ENCODE measurements around the gene TNFSF9.

Gene TNFSF9

GRCh38 chr19:6509118-6509971 lies 21.5 kb upstream of the TNFSF9 start:
- Histone ChIP-seq H3K4me3 (ENCODE audit: control insufficient read depth in 1 of 7, extremely low read depth in 1 of 7, insufficient read depth in 4 of 7, low read depth in 2 of 7, low read length in 6 of 7) (no peak overlapping the region), H3K9me3 (ENCODE audit: control extremely low read depth in 1 of 5, control insufficient read depth in 4 of 5, insufficient read depth in 2 of 5, low read depth in 1 of 5, low read length in 4 of 5) (no peaks in the 10 kb centered on the region), H3K4me1 (ENCODE audit: control extremely low read depth in 1 of 4, control insufficient read depth in 4 of 4, insufficient read depth in 4 of 4, low read length in 3 of 4) (peaks cover 0 to 3% (median 0%) of the 10 kb centered on the region in 4 experiments), H3K27ac (ENCODE audit: insufficient read depth in 1 of 2, low read depth in 1 of 2, low read length in 2 of 2, poor library complexity in 1 of 2, severe bottlenecking in 2 of 2) (no peak overlapping the region), H3K36me3 (ENCODE audit: control insufficient read depth in 4 of 4, insufficient read depth in 4 of 4, low read length in 3 of 4) (no peaks in the 10 kb centered on the region), H3K27me3 (replicated peaks in 2 of 5; ENCODE audit: control insufficient read depth in 4 of 5, insufficient read depth in 5 of 5, low read length in 4 of 5) (no peaks in the 10 kb centered on the region)
- WGBS (ENCODE audit: insufficient coverage) = 92% methylated on average over 14 of the region's 20 CpGs
- ChIA-PET CTCF (no interaction called here), POLR2A (no interaction called here)
- no peak for DNase-seq

GRCh38 chr19:6510618-6511017 lies 20.2 kb upstream of the TNFSF9 start:
- Histone ChIP-seq H3K4me3 (ENCODE audit: control insufficient read depth in 1 of 7, extremely low read depth in 1 of 7, insufficient read depth in 4 of 7, low read depth in 2 of 7, low read length in 6 of 7) (no peak overlapping the region), H3K9me3 (ENCODE audit: control extremely low read depth in 1 of 5, control insufficient read depth in 4 of 5, insufficient read depth in 2 of 5, low read depth in 1 of 5, low read length in 4 of 5) (no peaks in the 10 kb centered on the region), H3K4me1 (ENCODE audit: control extremely low read depth in 1 of 4, control insufficient read depth in 4 of 4, insufficient read depth in 4 of 4, low read length in 3 of 4) (no peaks in the 10 kb centered on the region), H3K27me3 (replicated peaks in 2 of 5; ENCODE audit: control insufficient read depth in 4 of 5, insufficient read depth in 5 of 5, low read length in 4 of 5) (no peaks in the 10 kb centered on the region), H3K36me3 (ENCODE audit: control insufficient read depth in 4 of 4, insufficient read depth in 4 of 4, low read length in 3 of 4) (no peaks in the 10 kb centered on the region), H3K27ac (ENCODE audit: insufficient read depth in 1 of 2, low read depth in 1 of 2, low read length in 2 of 2, poor library complexity in 1 of 2, severe bottlenecking in 2 of 2) (no peak overlapping the region)
- no peak for DNase-seq
- POLR2A ChIA-PET = no interaction called here
- CTCF ChIA-PET = interaction anchor here (1.1 kb wide), 1 partner anchor 122 kb away, joined by 3 read pairs; no protein-coding TSS in a partner anchor
- 98% methylated on average over 4 of the region's 7 CpGs for WGBS (ENCODE audit: insufficient coverage)

- Histone ChIP-seq H3K9me3 (ENCODE audit: control extremely low read depth in 1 of 5, control insufficient read depth in 4 of 5, insufficient read depth in 2 of 5, low read depth in 1 of 5, low read length in 4 of 5) (no peaks in the 10 kb centered on the region), H3K27ac (ENCODE audit: insufficient read depth in 1 of 2, low read depth in 1 of 2, low read length in 2 of 2, poor library complexity in 1 of 2, severe bottlenecking in 2 of 2) (no peak overlapping the region), H3K4me1 (ENCODE audit: control extremely low read depth in 1 of 4, control insufficient read depth in 4 of 4, insufficient read depth in 4 of 4, low read length in 3 of 4) (peaks cover 7 to 27% (median 24%) of the 10 kb centered on the region in 4 experiments), H3K4me3 (ENCODE audit: control insufficient read depth in 1 of 7, extremely low read depth in 1 of 7, insufficient read depth in 4 of 7, low read depth in 2 of 7, low read length in 6 of 7) (no peak overlapping the region), H3K36me3 (ENCODE audit: control insufficient read depth in 4 of 4, insufficient read depth in 4 of 4, low read length in 3 of 4) (no peaks in the 10 kb centered on the region), H3K27me3 (replicated peaks in 2 of 5; ENCODE audit: control insufficient read depth in 4 of 5, insufficient read depth in 5 of 5, low read length in 4 of 5) (no peaks in the 10 kb centered on the region)
- no peak for DNase-seq
- CTCF ChIA-PET = interaction anchor here (0.6 kb wide), 1 partner anchor 111 kb away, joined by 3 read pairs; no protein-coding TSS in a partner anchor
- 60% methylated on average over 1 of the region's 9 CpGs for WGBS (ENCODE audit: insufficient coverage)
- POLR2A ChIA-PET = interaction anchor here (0.6 kb wide), 1 partner anchor 89 kb away, joined by 5 read pairs; no protein-coding TSS in a partner anchor
Observed at GRCh38 chr19:6514089-6514488, 16.7 kb upstream of the TNFSF9 start.

GRCh38 chr19:6514926-6515544 lies 15.8 kb upstream of the TNFSF9 start:
- Histone ChIP-seq H3K36me3 (ENCODE audit: control insufficient read depth in 4 of 4, insufficient read depth in 4 of 4, low read length in 3 of 4) (no peaks in the 10 kb centered on the region), H3K27me3 (replicated peaks in 2 of 5; ENCODE audit: control insufficient read depth in 4 of 5, insufficient read depth in 5 of 5, low read length in 4 of 5) (no peaks in the 10 kb centered on the region), H3K4me1 (ENCODE audit: control extremely low read depth in 1 of 4, control insufficient read depth in 4 of 4, insufficient read depth in 4 of 4, low read length in 3 of 4) (peaks cover 7 to 27% (median 24%) of the 10 kb centered on the region in 4 experiments), H3K4me3 (ENCODE audit: control insufficient read depth in 1 of 7, extremely low read depth in 1 of 7, insufficient read depth in 4 of 7, low read depth in 2 of 7, low read length in 6 of 7) (no peak overlapping the region), H3K27ac (ENCODE audit: insufficient read depth in 1 of 2, low read depth in 1 of 2, low read length in 2 of 2, poor library complexity in 1 of 2, severe bottlenecking in 2 of 2) (no peak overlapping the region), H3K9me3 (ENCODE audit: control extremely low read depth in 1 of 5, control insufficient read depth in 4 of 5, insufficient read depth in 2 of 5, low read depth in 1 of 5, low read length in 4 of 5) (no peaks in the 10 kb centered on the region)
- DNase-seq = no peak
- POLR2A ChIA-PET = no interaction called here
- WGBS (ENCODE audit: insufficient coverage) = 96% methylated on average over 12 of the region's 15 CpGs
- CTCF ChIA-PET = no interaction called here

GRCh38 chr19:6516018-6516658 lies 14.7 kb upstream of the TNFSF9 start:
- no peaks in the 10 kb centered on the region for H3K27me3 ChIP-seq (replicated peaks in 2 of 5; ENCODE audit: control insufficient read depth in 4 of 5, insufficient read depth in 5 of 5, low read length in 4 of 5)
- CTCF ChIA-PET = interaction anchor here (0.6 to 2.5 kb wide), 15 partner anchors 9 to 352 kb away, joined by 3 to 16 read pairs (median 3); no protein-coding TSS in a partner anchor

DNA sequence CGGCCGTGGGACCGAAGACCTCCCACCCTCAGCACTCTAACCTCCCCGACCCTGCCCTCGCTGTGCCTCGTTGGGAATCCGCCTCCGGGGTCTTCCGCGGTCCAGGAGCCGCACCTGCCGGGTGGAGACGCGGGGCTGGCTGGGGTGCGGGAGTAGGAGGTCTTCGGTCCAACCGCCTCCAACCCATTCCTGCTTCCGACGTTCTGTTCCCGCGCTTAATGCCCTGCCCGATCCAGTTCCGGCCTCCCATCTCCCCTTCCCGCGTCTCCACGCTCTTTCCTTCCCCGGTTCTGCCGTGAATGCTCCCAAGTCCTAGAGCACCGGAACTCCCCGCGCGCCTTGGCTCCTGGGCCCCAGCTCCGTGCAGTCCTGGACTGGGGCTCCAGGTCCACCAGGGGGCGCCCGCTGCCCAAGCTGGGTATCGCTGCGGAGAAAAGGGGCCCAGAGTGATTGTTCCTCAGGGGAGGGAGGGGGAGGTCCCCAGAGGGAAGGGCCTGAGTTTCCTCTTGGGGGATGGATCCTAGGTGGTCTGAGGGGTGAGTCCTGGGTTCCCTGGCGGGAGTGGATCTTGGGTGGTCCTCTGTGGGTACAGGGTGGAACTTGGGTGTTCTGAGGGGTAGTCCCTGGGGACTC lies 14.1 kb upstream of the TNFSF9 start:
- H3K27me3 ChIP-seq (replicated peaks in 2 of 5; ENCODE audit: control insufficient read depth in 4 of 5, insufficient read depth in 5 of 5, low read length in 4 of 5) = no peaks in the 10 kb centered on the region
- peaks cover 7 to 27% (median 24%) of the 10 kb centered on the region in 4 experiments for H3K4me1 ChIP-seq (ENCODE audit: control extremely low read depth in 1 of 4, control insufficient read depth in 4 of 4, insufficient read depth in 4 of 4, low read length in 3 of 4)
- 0% methylated on average over 20 of the region's 38 CpGs for whole genome bisulfite sequencing (ENCODE audit: insufficient coverage)
- H3K27ac ChIP-seq (ENCODE audit: insufficient read depth in 1 of 2, low read depth in 1 of 2, low read length in 2 of 2, poor library complexity in 1 of 2, severe bottlenecking in 2 of 2) = peak overlapping the region in 1 of 2 experiments; percentile 58
- POLR2A ChIA-PET = interaction anchor here (1.2 kb wide), 1 partner anchor 256 kb away, joined by 5 read pairs; the partner anchor contains the start of gene VAV1
- DNase-seq = peak; percentile 81 to 87 (median 87)
- H3K4me3 ChIP-seq (ENCODE audit: control insufficient read depth in 1 of 7, extremely low read depth in 1 of 7, insufficient read depth in 4 of 7, low read depth in 2 of 7, low read length in 6 of 7) = peak overlapping the region; percentile 58 to 94 (median 79)
- no peaks in the 10 kb centered on the region for H3K9me3 ChIP-seq (ENCODE audit: control extremely low read depth in 1 of 5, control insufficient read depth in 4 of 5, insufficient read depth in 2 of 5, low read depth in 1 of 5, low read length in 4 of 5)
- CTCF ChIA-PET = interaction anchor here (0.8 to 2.5 kb wide), 15 partner anchors 9 to 351 kb away, joined by 3 to 16 read pairs (median 3); no protein-coding TSS in a partner anchor
- H3K36me3 ChIP-seq (ENCODE audit: control insufficient read depth in 4 of 4, insufficient read depth in 4 of 4, low read length in 3 of 4) = no peaks in the 10 kb centered on the region

More at GRCh38 chr19:6516018-6516658, 14.7 kb upstream of the TNFSF9 start:
- Histone ChIP-seq H3K4me1 (ENCODE audit: control extremely low read depth in 1 of 4, control insufficient read depth in 4 of 4, insufficient read depth in 4 of 4, low read length in 3 of 4) (peaks cover 7 to 27% (median 24%) of the 10 kb centered on the region in 4 experiments), H3K4me3 (ENCODE audit: control insufficient read depth in 1 of 7, extremely low read depth in 1 of 7, insufficient read depth in 4 of 7, low read depth in 2 of 7, low read length in 6 of 7) (peak overlapping the region; percentile 58 to 94 (median 79)), H3K36me3 (ENCODE audit: control insufficient read depth in 4 of 4, insufficient read depth in 4 of 4, low read length in 3 of 4) (no peaks in the 10 kb centered on the region), H3K9me3 (ENCODE audit: control extremely low read depth in 1 of 5, control insufficient read depth in 4 of 5, insufficient read depth in 2 of 5, low read depth in 1 of 5, low read length in 4 of 5) (no peaks in the 10 kb centered on the region), H3K27ac (ENCODE audit: insufficient read depth in 1 of 2, low read depth in 1 of 2, low read length in 2 of 2, poor library complexity in 1 of 2, severe bottlenecking in 2 of 2) (peak overlapping the region in 1 of 2 experiments; percentile 58)
- POLR2A ChIA-PET = interaction anchor here (1.2 kb wide), 1 partner anchor 256 kb away, joined by 5 read pairs; the partner anchor contains the start of gene VAV1
- peak; percentile 85 to 89 (median 86) for DNase-seq
- 2% methylated on average over 23 of the region's 26 CpGs for WGBS (ENCODE audit: insufficient coverage)

Data from common myeloid progenitor, CD34-positive (primary cell).